MCF 10A (cell line): Measurements from ENCODE around the gene CFAP61. TPM values are rescaled to one million over a fixed set of nuclear protein-coding genes. Genes with fewer than 3 reads are reported as not detected.
"Not testable (repeated sequence)": the region's sequence is repeated elsewhere in the genome, so short reads cannot be mapped to it uniquely, and the experiment has no call there.

Experiments used
- Bru-seq: library from RNA; stranded (reverse); fragments of 400-500 nt; gene quantifications from one replicate; lab custom pipeline; 2021; lab: Mats Ljungman, UMichigan
- BruChase-seq, 2 experiments: library from RNA; stranded (reverse); fragments of 400-500 nt; gene quantifications; one replicate each; lab custom pipeline; 2021; lab: Mats Ljungman, UMichigan
- BruUV-seq: library from RNA; stranded (reverse); fragments of 400-500 nt; replicated peaks from 2 replicates; lab custom pipeline; 2021; lab: Mats Ljungman, UMichigan
- CTCF ChIA-PET: fragments of 300-600 bp; sonication (Branson Sonifier 250); formaldehyde crosslinking; extraction: SDS; loops from one replicate; lab custom pipeline; 2021; ENCODE audit warnings: antibody characterized with exemption, inconsistent platforms; lab: Yijun Ruan, JAX
- POLR2A ChIA-PET: fragments of 300-600, 350-650 bp; sonication (Branson Sonifier 250); formaldehyde crosslinking; extraction: SDS; loops from one replicate; lab custom pipeline; 2020; ENCODE audit warnings: antibody characterized with exemption, inconsistent platforms; lab: Yijun Ruan, JAX
- DNase-seq: peaks from one replicate; pipeline ENCODE4 v3.0.0-alpha.2; 2018; ENCODE audit not compliant: unreplicated experiment
- H3K27ac Mint-ChIP-seq: one replicate; pipeline ENCODE4 v1.8.0; 2022; ENCODE audit warnings: mild to moderate bottlenecking, low read depth, mixed read lengths; ENCODE audit not compliant: unreplicated experiment
- H3K27me3 Mint-ChIP-seq: one replicate; pipeline ENCODE4 v1.8.0; 2022; ENCODE audit warnings: mixed read lengths; ENCODE audit not compliant: insufficient read depth, unreplicated experiment
- H3K36me3 Mint-ChIP-seq: one replicate; pipeline ENCODE4 v1.8.0; 2022; ENCODE audit warnings: mild to moderate bottlenecking, moderate library complexity, mixed read lengths; ENCODE audit not compliant: insufficient read depth, unreplicated experiment
- H3K4me1 Mint-ChIP-seq: one replicate; pipeline ENCODE4 v1.8.0; 2022; ENCODE audit warnings: mixed read lengths; ENCODE audit not compliant: insufficient read depth, unreplicated experiment
- H3K4me3 Mint-ChIP-seq: one replicate; pipeline ENCODE4 v1.8.0; 2022; ENCODE audit warnings: mild to moderate bottlenecking, moderate library complexity, mixed read lengths; ENCODE audit not compliant: unreplicated experiment
- H3K9me3 Mint-ChIP-seq: one replicate; pipeline ENCODE4 v1.8.0; 2022; ENCODE audit warnings: mixed read lengths; ENCODE audit not compliant: unreplicated experiment
- CTCF ChIP-seq: fragments of 200-600 bp; IDR thresholded peaks from one replicate; pipeline ENCODE4 v1.8.0; 2022; ENCODE audit warnings: antibody characterized with exemption, mild to moderate bottlenecking; ENCODE audit not compliant: unreplicated experiment
- intact Hi-C: fragments of 100-400 bp; cut with micrococcal nuclease; formaldehyde crosslinking; loops from 2 replicates; pipeline ENCODE4 v1.14.1; 2022
- long read RNA-seq: library from polyadenylated mRNA; stranded (forward); transcript quantifications from one replicate; pipeline ENCODE4 v2.0.0, GENCODE V29; 2022
- total RNA-seq: library from RNA; stranded (reverse); gene quantifications from 2 replicates; pipeline ENCODE4 v1.2.3, GENCODE V29; 2022

CFAP61 gene
- total RNA-seq, result 1.4 and 1.5 TPM in 2 replicates
- percentile 26 among the genes with signal in this experiment for Bru-seq, nascent RNA
- BruChase-seq, experiment 1, labeled RNA remaining after a 6-hour chase, result percentile 24 among the genes with signal in this experiment
- BruChase-seq, experiment 2, labeled RNA remaining after a 2-hour chase, result percentile 30 among the genes with signal in this experiment
- long read RNA-seq, partial matches to known transcripts, result 0 of 3 reads
- long read RNA-seq, other reads (novel, unspliced or antisense), result 3 of 3 reads

- POLR2A ChIA-PET, result interaction anchor here (0.6 to 3.8 kb wide), 39 partner anchors 9 to 1585 kb away, joined by 3 to 67 read pairs (median 5); partner anchors contain the start of genes DZANK1, NAA20, POLR3F and SEC23B
- CTCF ChIA-PET, result interaction anchor here (0.5 to 3.4 kb wide), 17 partner anchors 13 to 542 kb away, joined by 3 to 26 read pairs (median 4); partner anchors contain the start of gene NAA20
- Mint-ChIP-seq H3K36me3 (peaks cover 40% of the 10 kb centered on the region), H3K9me3 (no peaks in the 10 kb centered on the region), H3K27me3 (no peaks in the 10 kb centered on the region), H3K4me1 (peaks cover 10% of the 10 kb centered on the region), H3K4me3 (peak within 1 kb of the TSS; percentile 97), H3K27ac (peak within 1 kb of the TSS; percentile 96)
- no peak for TF ChIP-seq CTCF
- intact Hi-C loops, result no loop called here
- no TSS peak for BruUV-seq
- peak; percentile 96 for DNase-seq
These were observed at the start of gene CFAP61, which contains the start of gene CRNKL1 for GRCh38 chr20:20052074-20052970. CFAP61 (plus strand) TSS chr20:20052532; CDS start chr20:20056654, 4,122 bp downstream. CRNKL1 (minus strand) TSS chr20:20052466; CDS start chr20:20052342, 124 bp downstream.

GRCh38 chr20:20003031-20003954 is 49.0 kb upstream of the CFAP61 start:
- Mint-ChIP-seq H3K27me3 (no peaks in the 10 kb centered on the region), H3K4me3 (no peak overlapping the region)

GRCh38 chr20:20003955-20004322 is 48.4 kb upstream of the CFAP61 start:
- H3K27ac Mint-ChIP-seq, H3K27me3 Mint-ChIP-seq, BruUV-seq, intact Hi-C loops, DNase-seq, H3K4me1 Mint-ChIP-seq, H3K4me3 Mint-ChIP-seq, H3K9me3 Mint-ChIP-seq: not testable (repeated sequence)
- H3K36me3 Mint-ChIP-seq, result peaks cover 61% of the 10 kb centered on the region
- ChIA-PET CTCF (interaction anchor here (0.6 to 1.3 kb wide), 5 partner anchors 12 to 1103 kb away, joined by 3 to 9 read pairs (median 7); no protein-coding TSS in a partner anchor), POLR2A (interaction anchor here (0.6 to 1.8 kb wide), 5 partner anchors 9 to 216 kb away, joined by 3 to 9 read pairs (median 4); partner anchors contain the start of gene NAA20)

More at GRCh38 chr20:20003031-20003954, 49.0 kb upstream of the CFAP61 start:
- peaks cover 6% of the 10 kb centered on the region for H3K4me1 Mint-ChIP-seq
- ChIA-PET POLR2A (interaction anchor here (0.6 to 1.8 kb wide), 9 partner anchors 9 to 349 kb away, joined by 3 to 9 read pairs (median 3); partner anchors contain the start of gene NAA20), CTCF (interaction anchor here (0.5 to 1.1 kb wide), 6 partner anchors 13 to 1387 kb away, joined by 3 to 8 read pairs (median 4); no protein-coding TSS in a partner anchor)
- intact Hi-C loops, result no loop called here
- H3K27ac Mint-ChIP-seq, result no peak overlapping the region
- TF ChIP-seq CTCF, result no peak
- no TSS peak for BruUV-seq
- H3K36me3 Mint-ChIP-seq, result peaks cover 67% of the 10 kb centered on the region
- H3K9me3 Mint-ChIP-seq, result no peaks in the 10 kb centered on the region
- no peak for DNase-seq
